Brain pericyte (primary cell): Measurements from ENCODE around the gene KCNMA1.

ENCODE experiments used
- DNase-seq: peaks from one replicate; pipeline ENCODE4 v3.0.0-alpha.2; 2012; ENCODE audit warnings: low read depth, low spot score

KCNMA1 gene

DNA sequence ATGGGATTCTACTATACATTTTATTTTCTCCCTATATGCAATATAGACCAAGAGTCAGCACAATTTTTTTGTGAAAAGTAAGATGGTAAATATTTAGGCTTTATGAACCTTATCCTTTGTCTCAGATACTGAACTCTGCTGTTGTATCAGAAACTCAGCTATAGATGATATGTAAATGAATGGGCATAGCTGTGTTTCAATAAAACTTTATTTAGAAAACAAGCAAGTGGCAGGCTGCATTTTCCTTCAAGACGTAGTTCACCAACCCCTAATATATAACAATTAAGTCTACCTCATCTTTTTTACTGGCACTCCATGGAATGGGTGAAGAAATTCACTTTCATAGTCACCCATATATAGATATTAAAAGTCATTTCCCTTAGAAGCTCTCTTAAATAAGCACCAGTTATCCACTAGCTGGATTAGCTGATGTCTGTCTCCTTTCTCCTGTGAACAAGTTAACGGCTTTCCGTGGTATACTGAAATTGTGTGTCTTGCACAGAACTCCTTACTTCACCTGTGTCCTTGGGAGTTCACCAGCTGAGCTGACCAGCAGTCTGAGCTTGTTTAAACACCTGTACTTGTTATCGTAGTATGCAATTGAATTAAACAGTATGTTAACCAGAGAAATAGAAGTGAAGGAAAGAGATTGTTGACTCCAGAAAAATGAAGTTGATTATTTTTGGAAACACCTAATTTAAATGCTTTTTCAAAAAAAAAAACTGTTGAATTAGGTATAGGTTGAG lies 770.6 kb downstream of the KCNMA1 start:
- DNase-seq, result no peak

GRCh38 chr10:76864922-76865321 lies 772.7 kb downstream of the KCNMA1 start:
- no peak for DNase-seq

- DNase-seq, result no peak
These were observed 778.9 kb downstream of the KCNMA1 start for GRCh38 chr10:76858721-76859120.

- DNase-seq, result no peak
These were observed 796.8 kb downstream of the KCNMA1 start for GRCh38 chr10:76840802-76841201.

DNA sequence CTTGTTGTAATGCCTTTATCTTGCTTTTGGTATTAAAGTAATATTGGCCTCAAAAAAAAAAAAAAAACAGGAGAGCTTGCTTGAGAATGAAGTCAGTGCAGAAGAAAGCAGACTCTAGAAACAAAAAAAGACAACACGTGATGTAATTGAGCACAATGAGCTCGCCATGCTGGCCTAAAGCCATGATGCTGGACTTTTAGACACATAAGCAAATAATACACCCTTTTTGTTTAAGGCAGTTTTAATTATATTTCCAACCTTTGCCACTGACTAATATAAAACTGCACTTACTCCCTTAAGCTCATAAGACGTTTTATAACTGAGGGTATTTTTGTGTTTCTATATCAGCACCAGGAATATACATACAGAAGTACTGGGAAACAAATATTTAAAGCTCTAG lies 798.3 kb downstream of the KCNMA1 start:
- DNase-seq, result no peak

DNA sequence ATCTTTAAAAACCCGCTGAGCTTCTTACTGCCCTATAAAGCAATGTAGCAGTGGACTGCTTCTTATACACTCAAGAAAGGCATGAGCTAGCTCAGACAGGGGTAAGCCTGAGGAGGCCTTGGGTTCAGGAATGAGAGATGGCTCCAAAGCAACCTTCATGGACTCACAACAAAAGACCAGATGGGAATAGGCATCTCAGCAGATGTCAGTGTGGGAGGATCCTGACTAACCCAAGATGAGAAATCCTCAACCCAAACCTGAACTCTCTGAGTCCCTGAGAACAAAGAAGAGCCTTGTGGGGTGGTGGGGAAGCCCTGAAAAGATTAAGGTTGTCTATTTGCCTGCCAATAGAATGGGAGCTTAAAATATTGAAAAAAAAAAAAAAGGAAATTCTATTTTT lies 807.4 kb downstream of the KCNMA1 start:
- no peak for DNase-seq

DNA sequence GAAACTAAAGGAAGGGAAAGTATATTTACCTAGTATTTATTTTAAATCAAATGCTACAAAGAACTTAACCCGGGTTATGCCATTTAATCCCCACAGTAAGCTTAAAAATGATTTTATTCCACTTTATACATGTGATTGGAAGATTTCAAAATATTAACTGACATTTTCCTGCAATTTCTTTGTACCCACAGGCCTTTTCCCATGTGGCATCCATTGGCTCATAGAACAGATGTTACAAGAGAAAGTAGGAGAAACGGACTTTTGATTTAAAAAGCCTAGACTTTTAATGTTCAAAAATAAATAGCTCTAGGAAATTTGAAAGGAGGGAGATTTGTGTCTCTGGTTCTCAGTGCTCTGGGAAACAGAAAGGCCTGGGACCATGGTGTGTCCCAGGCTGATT lies 807.9 kb downstream of the KCNMA1 start:
- DNase-seq, result no peak
